ENCODE results near the gene PPIB. TPM values are rescaled to one million over a fixed set of nuclear protein-coding genes. Genes with fewer than 3 reads are reported as not detected.

PPIB gene
- total and polyA plus RNA-seq, 2 donors (not counting 1 experiment from before 2014, with no cell fraction given), result 108 to 176 TPM

DNA sequence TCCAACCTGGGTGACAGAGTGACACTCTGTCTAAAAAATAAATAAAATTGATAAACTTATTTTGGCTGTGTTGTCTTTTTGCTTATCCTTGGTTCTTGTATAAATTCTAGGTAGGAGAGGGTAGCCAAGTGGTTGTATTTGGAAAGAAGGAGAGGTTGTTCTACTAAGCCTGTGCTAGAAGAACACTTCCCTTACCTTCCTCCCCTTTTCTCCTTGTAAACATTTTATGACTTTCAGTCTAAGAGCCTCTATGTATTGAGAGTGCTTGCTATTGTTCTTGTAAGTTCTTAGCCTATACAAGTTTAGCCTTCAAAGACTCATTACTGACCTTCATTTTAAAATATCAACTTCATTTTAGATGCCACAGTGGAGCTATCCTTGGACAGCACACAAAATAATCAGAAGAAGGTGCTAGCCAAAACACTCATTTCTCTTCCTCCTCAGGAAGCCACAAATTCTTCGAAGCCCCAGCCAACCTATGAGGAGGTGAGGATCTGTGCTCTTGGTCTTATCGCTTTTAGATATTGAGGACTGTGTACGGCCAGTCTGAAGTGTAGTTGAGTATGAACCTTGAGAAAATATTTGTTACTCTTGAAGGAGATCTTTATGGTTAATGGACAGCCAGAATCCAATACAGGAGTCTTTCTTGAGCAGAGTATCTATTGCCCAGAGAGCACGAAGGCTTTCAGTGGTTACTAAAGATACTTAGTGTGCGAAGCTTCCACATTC lies 44.9 kb downstream of the PPIB start:
- TF ChIP-seq, protein P1, sequence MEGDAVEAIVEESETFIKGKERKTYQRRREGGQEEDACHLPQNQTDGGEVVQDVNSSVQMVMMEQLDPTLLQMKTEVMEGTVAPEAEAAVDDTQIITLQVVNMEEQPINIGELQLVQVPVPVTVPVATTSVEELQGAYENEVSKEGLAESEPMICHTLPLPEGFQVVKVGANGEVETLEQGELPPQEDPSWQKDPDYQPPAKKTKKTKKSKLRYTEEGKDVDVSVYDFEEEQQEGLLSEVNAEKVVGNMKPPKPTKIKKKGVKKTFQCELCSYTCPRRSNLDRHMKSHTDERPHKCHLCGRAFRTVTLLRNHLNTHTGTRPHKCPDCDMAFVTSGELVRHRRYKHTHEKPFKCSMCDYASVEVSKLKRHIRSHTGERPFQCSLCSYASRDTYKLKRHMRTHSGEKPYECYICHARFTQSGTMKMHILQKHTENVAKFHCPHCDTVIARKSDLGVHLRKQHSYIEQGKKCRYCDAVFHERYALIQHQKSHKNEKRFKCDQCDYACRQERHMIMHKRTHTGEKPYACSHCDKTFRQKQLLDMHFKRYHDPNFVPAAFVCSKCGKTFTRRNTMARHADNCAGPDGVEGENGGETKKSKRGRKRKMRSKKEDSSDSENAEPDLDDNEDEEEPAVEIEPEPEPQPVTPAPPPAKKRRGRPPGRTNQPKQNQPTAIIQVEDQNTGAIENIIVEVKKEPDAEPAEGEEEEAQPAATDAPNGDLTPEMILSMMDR (IDR thresholded peaks at IDR 0.05), result no peak
- Histone ChIP-seq H3K4me3 (ENCODE audit: control extremely low read depth in 1 of 5, extremely low read depth in 1 of 5, insufficient read depth in 1 of 5, low read depth in 2 of 5, low read length in 4 of 5) (no peak overlapping the region), H4K20me1 (ENCODE audit: control insufficient read depth, insufficient read depth, low read length, poor library complexity, severe bottlenecking) (peaks cover 19% of the 10 kb centered on the region), H3K4me1 (ENCODE audit: control insufficient read depth in 2 of 2, insufficient read depth in 2 of 2, low read length in 2 of 2) (peaks cover 7 to 9% of the 10 kb centered on the region in 2 donors), H3K36me3 (replicated peaks in 1 of 2; ENCODE audit: control extremely low read depth in 1 of 2, control insufficient read depth in 1 of 2, extremely low read depth in 1 of 2, insufficient read depth in 2 of 2, low read length in 1 of 2) (peaks cover 19 to 97% of the 10 kb centered on the region in 2 experiments), H3K27me3 (replicated peaks in 1 of 4; ENCODE audit: control extremely low read depth in 1 of 4, control insufficient read depth in 3 of 4, insufficient read depth in 4 of 4, low read length in 3 of 4) (no peaks in the 10 kb centered on the region), H3K79me2 (ENCODE audit: control insufficient read depth, insufficient read depth, low read length) (peaks cover 86% of the 10 kb centered on the region), H3K9ac (ENCODE audit: low read length) (no peak overlapping the region), H3K27ac (ENCODE audit: low read length in 2 of 2) (no peak overlapping the region), H3K9me3 (ENCODE audit: control extremely low read depth in 1 of 3, control insufficient read depth in 2 of 3, insufficient read depth in 1 of 3, low read length in 2 of 3) (no peaks in the 10 kb centered on the region), H2AFZ (ENCODE audit: insufficient read depth, low read depth, low read length, poor library complexity, severe bottlenecking) (no peak overlapping the region), H3K4me2 (replicated peaks; ENCODE audit: low read depth, low read length, poor library complexity, severe bottlenecking) (no peak overlapping the region)
- ChIA-PET CTCF (interaction anchor here (1.4 kb wide), 1 partner anchor 19 kb away, joined by 3 read pairs; no protein-coding TSS in a partner anchor), POLR2A (no interaction called here)
- DNase-seq (no peak), ATAC-seq (ENCODE audit: low read depth) (no peak)
- Mint-ChIP-seq H3K4me3 (no peak overlapping the region), H3K4me1 (peaks cover 12% of the 10 kb centered on the region), H3K27me3 (no peaks in the 10 kb centered on the region), H3K27ac (peak overlapping the region; percentile 29), H3K9me3 (ENCODE audit: insufficient read depth) (no peaks in the 10 kb centered on the region)
- intact Hi-C loops (cut with micrococcal nuclease), result no loop called here
- WGBS (ENCODE audit: insufficient coverage), result 100% methylated on average over 5 of the region's 5 CpGs

DNA sequence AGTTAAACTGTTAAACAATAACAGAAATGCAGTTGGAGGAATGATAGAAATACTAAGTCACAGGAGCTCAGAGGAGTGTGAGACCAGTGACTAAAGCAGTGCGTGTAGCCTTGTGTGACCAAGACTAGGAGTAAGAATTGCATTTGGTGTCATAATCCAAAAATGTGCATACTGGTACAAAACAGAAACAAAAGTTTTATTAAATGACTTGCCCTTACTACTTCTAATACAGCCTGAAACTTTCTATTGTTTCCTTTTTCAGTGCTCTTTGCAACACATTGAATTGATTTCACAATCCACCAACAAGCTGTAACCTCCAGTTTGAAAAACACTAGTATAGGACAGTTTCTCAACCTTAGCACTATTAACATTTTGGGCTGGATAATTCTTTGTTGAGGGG lies 49.9 kb downstream of the PPIB start:
- H3K27me3 Mint-ChIP-seq, result no peaks in the 10 kb centered on the region
- POLR2A ChIA-PET, result no interaction called here
- H3K4me3 Mint-ChIP-seq, result no peak overlapping the region
- Histone ChIP-seq H3K36me3 (replicated peaks in 1 of 2; ENCODE audit: control extremely low read depth in 1 of 2, control insufficient read depth in 1 of 2, extremely low read depth in 1 of 2, insufficient read depth in 2 of 2, low read length in 1 of 2) (peaks cover 8 to 56% of the 10 kb centered on the region in 2 experiments), H4K20me1 (ENCODE audit: control insufficient read depth, insufficient read depth, low read length, poor library complexity, severe bottlenecking) (peaks cover 14% of the 10 kb centered on the region), H2AFZ (ENCODE audit: insufficient read depth, low read depth, low read length, poor library complexity, severe bottlenecking) (no peak overlapping the region), H3K4me1 (ENCODE audit: control insufficient read depth in 2 of 2, insufficient read depth in 2 of 2, low read length in 2 of 2) (peaks cover 40 to 46% of the 10 kb centered on the region in 2 donors), H3K4me2 (replicated peaks; ENCODE audit: low read depth, low read length, poor library complexity, severe bottlenecking) (no peak overlapping the region), H3K27me3 (replicated peaks in 1 of 4; ENCODE audit: control extremely low read depth in 1 of 4, control insufficient read depth in 3 of 4, insufficient read depth in 4 of 4, low read length in 3 of 4) (no peaks in the 10 kb centered on the region), H3K9ac (ENCODE audit: low read length) (no peak overlapping the region), H3K27ac (ENCODE audit: low read length in 2 of 2) (peak overlapping the region; percentile 83 to 92), H3K79me2 (ENCODE audit: control insufficient read depth, insufficient read depth, low read length) (peaks cover 91% of the 10 kb centered on the region), H3K9me3 (ENCODE audit: control extremely low read depth in 1 of 3, control insufficient read depth in 2 of 3, insufficient read depth in 1 of 3, low read length in 2 of 3) (no peaks in the 10 kb centered on the region), H3K4me3 (ENCODE audit: control extremely low read depth in 1 of 5, extremely low read depth in 1 of 5, insufficient read depth in 1 of 5, low read depth in 2 of 5, low read length in 4 of 5) (no peak overlapping the region)
- no peaks in the 10 kb centered on the region for H3K9me3 Mint-ChIP-seq (ENCODE audit: insufficient read depth)
- H3K4me1 Mint-ChIP-seq, result peaks cover 47% of the 10 kb centered on the region
- CTCF ChIA-PET, result interaction anchor here (0.6 to 1.3 kb wide), 3 partner anchors 19 to 345 kb away, joined by 3 read pairs; partner anchors contain the start of gene CIAO2A
- DNase-seq, result no peak
- TF ChIP-seq, protein P1 (IDR thresholded peaks at IDR 0.05), result no peak
- no peak for TF ChIP-seq EZH2 (IDR thresholded peaks at IDR 0.05; ENCODE audit: borderline replicate concordance, insufficient read depth, low read depth, low read length, poor library complexity, severe bottlenecking)
- intact Hi-C loops (cut with micrococcal nuclease), result no loop called here
- peak overlapping the region; percentile 67 for H3K27ac Mint-ChIP-seq
- no peak for ATAC-seq (ENCODE audit: low read depth)
- WGBS (ENCODE audit: insufficient coverage), result no CpG with 5 or more reads among the region's 1 CpG

Data from B cell (primary cell).